GM18867 (cell line): Measurements from ENCODE around the gene STYK1.
A peak's percentile ranks its signal among the peaks of the same experiment; 100 is the strongest.
"Not testable (repeated sequence)": the region's sequence is repeated elsewhere in the genome, so short reads cannot be mapped to it uniquely, and the experiment has no call there.

Source experiments
- ATAC-seq: cut with Tn5 transposase; IDR thresholded peaks from one replicate; pipeline ENCODE4 v1.9.1; 2021; ENCODE audit warnings: mild to moderate bottlenecking, moderate library complexity; ENCODE audit not compliant: unreplicated experiment

STYK1 gene

GRCh38 chr12:10623131-10623530 lies 50.7 kb downstream of the STYK1 start:
- ATAC-seq: no peak

DNA sequence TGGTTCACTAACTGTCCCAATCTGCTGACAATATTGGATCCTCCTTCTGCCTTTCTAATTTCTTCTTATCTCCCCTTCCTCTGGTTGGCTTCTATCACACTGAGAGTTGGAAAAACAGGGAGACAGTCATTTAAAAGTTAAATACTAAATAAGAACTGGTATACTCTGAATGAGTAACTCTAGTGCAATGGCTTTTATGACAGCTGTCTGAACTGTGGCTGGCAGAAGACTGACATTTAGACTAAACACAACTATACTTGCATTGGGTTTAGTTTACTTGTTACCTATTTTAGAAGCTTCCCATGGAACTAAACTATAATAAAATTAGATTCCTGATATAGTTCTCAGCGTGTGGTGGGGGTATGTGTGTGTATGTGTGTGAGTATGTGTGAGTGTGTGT lies 52.6 kb downstream of the STYK1 start:
- no peak for ATAC-seq

- no peak for ATAC-seq
Observed at GRCh38 chr12:10620078-10620779, 53.6 kb downstream of the STYK1 start.

GRCh38 chr12:10618338-10618987 lies 55.4 kb downstream of the STYK1 start:
- no peak for ATAC-seq

- ATAC-seq: no peak
Observed at GRCh38 chr12:10617863-10618262, 56.0 kb downstream of the STYK1 start.

DNA sequence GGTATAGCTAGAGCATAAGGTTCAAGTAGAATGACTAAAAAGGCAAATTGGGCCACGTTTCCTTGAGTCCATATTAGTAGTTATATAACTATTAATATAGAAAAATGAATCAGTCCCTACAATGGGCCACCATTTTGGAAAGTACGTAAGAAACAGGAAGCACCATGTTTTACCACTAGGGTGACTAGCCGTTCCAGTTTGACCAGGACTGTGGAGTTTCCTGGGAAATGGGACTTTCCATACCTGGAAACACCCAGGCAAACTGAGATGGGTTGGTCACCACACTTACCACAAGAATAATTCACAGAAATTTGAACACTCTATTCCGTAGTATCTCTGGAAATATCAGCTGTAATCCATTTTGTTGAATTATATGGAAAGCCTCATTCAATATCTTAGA lies 58.3 kb downstream of the STYK1 start:
- no peak for ATAC-seq

- no peak for ATAC-seq
Observed at GRCh38 chr12:10614056-10614370, 59.8 kb downstream of the STYK1 start.

GRCh38 chr12:10613349-10614055 lies 60.4 kb downstream of the STYK1 start, which contains the start of gene MAGOHB:
Gene MAGOHB, minus strand, starts transcription at chr12:10613609. Its CDS starts 77 bp downstream, at chr12:10613532.
- ATAC-seq: peak; percentile 97

DNA sequence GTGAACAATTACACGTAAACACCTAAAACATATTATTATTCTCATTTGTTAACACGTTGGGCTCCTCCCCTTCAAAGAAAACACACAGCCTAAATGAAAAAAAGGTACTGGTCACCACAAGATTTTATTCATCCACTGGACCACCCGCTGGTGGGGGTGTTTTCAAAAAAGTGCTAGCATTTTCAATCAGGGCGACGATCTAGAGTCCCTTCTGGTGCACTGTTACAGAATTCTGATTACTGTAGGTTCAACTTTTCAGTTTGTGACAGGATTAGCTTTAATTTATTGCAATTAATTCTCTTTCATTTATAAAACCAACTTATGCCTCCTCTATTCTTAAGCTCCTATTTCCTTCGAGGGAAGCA lies 60.9 kb downstream of the STYK1 start:
- peak; percentile 14 for ATAC-seq

GRCh38 chr12:10612110-10612509 lies 61.7 kb downstream of the STYK1 start:
- ATAC-seq: no peak

DNA sequence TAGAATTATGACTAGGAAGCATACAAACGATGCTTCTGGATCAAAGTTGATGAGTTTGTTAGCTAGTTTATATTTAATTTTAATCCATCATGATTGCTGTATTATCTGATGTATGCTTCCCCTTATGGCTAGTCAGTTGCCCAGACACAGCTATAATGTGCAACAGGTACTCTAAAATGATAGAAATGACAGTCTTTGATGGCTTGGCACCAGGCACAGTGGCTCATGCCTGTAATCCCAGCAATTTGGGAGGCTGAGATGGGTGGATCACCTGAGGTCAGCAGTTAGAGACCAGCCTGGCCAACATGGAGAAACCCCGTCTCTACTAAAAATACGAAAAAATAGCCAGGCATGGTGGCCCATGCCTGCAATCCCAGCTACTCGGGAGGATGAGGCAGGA lies 62.6 kb downstream of the STYK1 start:
- ATAC-seq: not testable (repeated sequence)

GRCh38 chr12:10610188-10610587 lies 63.7 kb downstream of the STYK1 start:
- ATAC-seq: no peak

DNA sequence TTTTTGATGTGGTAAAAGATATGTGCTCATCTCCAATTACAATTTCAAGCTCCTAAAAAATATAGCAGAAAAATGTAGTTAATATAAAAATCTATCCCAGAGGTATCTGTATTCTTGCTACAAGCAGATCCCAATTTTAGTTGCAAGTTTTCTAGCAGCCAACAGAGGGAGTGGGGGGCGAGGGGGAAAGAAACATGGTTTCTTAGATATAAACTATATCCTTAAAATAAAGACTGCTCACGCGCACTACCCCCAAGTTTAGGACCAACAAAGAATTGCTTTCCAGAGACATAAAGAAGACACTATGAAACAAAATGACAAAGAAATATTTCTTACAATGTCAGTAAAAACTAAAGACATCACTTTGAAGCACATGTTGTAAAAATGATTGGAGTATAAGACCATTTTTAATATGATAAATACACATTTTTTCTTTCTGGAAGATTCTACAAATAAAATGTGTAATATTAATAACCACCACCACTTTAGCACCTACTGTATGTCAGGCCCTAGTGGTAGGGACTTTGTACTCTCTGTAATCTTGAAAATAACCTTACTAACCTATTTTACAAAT lies 65.9 kb downstream of the STYK1 start:
- ATAC-seq: no peak

DNA sequence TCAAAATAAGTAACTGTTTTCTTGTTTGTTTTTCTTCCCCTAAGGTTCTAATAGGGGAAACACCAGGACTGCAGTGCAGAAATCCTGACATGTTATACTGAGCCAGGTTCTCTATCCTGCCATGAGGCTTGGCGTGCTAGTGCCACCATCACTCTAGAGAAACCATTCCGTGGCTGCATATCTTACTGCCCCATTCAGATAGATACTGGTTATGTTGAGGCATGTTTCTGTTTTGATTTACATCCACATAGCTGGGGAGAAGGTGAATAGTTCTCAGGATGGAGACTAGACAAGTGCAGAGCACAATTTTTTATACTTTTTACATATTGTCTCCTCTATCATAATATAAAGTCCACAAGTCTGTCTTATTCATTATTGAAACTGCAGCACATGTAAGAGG lies 72.0 kb downstream of the STYK1 start:
- ATAC-seq: no peak

DNA sequence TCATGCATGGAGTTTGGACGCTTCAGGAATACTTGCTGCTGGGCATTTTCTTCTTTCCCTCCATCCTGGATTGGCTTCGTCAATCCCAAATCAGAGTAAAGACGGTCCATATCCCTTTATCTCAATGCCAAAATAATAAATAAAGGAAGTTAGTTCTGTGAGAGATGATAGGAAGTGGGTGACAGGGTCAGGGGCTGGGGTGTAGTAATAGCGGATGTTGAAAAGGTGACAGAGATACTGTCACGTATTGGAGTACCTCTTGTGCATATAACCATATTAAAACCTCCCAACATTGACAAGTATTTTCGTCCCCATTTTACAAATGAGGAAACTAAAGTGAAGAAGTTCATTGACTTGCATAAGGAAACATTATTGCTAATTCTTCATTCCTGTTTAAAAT lies 72.9 kb downstream of the STYK1 start:
- no peak for ATAC-seq

GRCh38 chr12:10595881-10596280 lies 78.0 kb downstream of the STYK1 start:
- ATAC-seq: no peak

DNA sequence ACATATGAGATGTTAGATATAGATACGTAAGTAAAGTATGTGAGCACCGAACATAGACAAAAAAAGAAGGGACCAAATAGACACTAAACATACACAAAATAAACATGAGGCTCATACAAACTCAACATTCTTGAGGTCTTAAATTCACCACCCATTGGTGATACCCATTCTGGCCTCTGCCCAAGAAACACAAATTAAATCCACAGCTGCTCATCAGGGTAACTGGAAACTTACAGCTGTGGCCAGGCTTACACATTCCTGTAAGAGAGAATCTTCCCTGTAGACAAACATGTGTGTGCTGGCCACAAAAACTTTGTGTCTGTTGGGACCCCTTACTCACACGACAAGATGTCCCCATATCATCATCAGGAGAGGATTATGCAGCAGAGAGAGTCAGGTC lies 82.9 kb downstream of the STYK1 start:
- ATAC-seq: no peak

DNA sequence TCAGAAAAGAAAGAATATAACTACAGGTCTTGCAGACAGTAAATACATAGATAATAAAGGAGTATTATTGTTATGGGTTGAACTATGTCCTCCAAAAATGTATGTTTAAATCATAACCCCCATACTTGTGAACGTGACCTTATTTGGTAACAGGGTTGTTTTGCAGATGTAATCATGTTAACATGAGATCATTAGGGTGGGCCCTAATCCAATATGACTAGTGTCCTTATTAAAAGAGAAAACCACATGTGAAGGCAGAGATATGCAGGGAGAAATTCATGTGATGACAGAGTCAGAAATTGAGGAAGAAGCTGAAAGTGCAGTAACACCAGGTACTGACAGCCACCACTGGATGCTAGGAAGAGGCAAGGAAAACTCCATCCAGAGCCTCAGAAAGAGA lies 89.4 kb downstream of the STYK1 start:
- ATAC-seq: no peak

- ATAC-seq: no peak
Observed at GRCh38 chr12:10582704-10583103, 91.1 kb downstream of the STYK1 start.

GRCh38 chr12:10582133-10582532 lies 91.7 kb downstream of the STYK1 start:
- not testable (repeated sequence) for ATAC-seq

DNA sequence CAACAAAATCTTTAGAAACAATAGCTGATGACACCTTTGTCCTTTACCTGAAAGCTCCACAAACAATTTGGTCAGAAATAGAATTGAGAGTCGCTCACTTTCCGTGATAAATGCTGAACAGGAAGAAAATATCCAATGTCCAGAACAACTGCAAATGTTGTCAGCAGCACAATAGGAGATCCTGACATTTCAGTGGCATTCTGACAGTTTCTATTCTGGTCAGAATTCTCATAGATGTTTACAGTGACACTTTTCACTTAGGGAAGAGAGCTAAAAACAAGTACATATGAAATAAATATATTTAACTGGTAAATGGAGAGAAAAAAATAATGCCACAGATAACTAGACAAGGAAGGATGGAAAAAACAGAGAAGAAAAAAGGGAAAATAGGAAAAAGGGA lies 99.5 kb downstream of the STYK1 start:
- no peak for ATAC-seq

DNA sequence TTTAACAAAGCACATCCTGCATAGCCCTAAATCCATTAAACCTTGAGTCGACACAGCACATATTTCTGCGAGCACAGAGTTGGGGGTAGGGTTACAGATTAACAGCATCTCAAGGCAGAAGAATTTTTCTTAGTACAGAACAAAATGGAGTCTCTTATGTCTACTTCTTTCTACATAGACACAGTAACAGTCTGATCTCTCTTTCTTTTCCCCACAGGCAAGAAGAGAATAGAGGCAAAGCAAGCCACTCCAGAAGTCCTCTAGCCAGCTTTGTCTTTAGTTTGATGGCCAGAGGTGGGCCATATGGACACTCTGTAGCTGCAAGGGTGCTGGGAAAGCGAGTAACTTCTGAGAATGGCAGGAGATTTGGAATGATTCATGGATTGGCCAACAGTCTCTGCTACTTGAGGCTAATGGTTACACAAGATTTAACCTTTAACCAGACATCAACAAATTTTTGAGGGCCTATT lies 101.8 kb downstream of the STYK1 start:
- ATAC-seq: not testable (repeated sequence)
